HK-2 (cell line): Measurements from ENCODE around the gene UBE2V1.
A peak's percentile ranks its signal among the peaks of the same experiment; 100 is the strongest.
"Not testable (repeated sequence)": the region's sequence is repeated elsewhere in the genome, so short reads cannot be mapped to it uniquely, and the experiment has no call there.

Experiments used
- DNase-seq: peaks from one replicate; pipeline ENCODE4 v3.0.0-alpha.2; 2018; ENCODE audit not compliant: unreplicated experiment

Gene UBE2V1

GRCh38 chr20:50137702-50138101 is 24.8 kb upstream of the UBE2V1 start:
- not testable (repeated sequence) for DNase-seq

DNA sequence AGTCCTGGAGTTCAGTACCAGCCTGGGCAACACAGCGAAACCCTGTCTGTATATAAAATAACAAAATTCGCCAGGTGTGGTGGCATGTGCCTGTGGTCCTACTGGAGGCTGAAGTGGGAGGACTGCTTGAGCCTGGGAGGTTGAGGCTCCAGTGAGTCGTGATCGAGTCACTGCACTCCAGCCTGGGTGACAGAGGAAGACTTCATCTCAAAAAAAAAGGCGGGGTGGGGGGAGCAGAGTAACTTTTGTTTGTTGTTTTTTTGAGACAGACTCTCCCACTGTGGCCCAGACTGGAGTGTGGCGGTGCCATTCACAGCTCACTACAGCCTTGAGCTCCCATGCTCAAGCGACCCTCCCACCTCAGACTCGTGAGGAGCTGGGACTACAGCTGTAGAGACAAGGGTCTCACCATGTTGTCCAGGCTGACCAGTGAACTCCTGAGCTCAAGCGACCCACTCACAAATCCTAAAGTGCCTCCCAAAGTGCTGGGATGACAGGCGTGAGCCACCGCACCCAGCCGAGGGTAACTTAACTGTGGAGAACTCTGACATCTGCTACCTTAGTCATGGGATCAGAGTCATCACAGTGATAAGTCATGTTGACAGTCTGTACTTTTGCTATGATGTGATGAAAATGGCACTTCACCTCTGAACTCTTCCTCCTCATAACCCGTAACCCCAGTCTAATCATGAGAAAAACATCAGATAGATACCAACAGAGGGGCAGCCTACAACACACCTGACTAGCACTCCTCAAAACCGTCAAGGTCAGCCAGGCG is 24.1 kb upstream of the UBE2V1 start:
- DNase-seq, result no peak

GRCh38 chr20:50135157-50135556 is 22.2 kb upstream of the UBE2V1 start:
- not testable (repeated sequence) for DNase-seq

DNA sequence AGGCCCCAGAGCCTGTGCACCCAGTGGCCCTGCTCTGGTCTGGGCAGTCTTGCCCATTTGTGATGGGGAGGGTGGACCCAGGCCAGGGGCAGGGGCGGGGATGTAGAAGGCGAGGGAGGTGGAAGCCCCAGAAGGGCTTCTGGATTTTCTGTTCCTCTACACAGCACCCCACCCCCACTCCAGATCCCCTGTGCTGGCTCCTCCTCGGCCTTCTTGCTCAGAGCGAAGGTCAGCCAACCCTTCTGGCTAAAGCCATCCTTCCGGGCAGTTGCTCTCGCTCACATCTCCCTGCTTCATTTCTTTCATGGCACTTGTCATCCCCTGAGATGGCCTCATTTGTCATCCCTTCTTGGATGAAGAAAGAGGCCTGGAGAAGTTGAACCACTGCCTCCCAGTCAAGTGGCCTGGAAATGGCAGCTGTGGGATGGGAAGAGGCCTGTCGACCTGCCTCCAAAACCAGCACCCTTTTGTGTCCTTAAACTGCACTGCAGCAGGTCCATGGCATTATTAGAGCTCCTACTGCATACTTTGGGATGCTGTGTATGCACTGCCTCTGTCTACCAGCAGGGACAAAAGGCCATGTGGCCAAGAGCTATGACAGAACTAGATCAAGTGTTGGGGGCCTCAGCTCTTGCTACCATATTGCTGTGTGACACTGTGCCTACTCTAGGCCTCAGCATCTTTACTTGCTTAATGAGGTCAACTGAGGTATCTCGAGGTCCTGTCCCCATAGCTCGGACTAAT is 20.7 kb upstream of the UBE2V1 start:
- no peak for DNase-seq

DNA sequence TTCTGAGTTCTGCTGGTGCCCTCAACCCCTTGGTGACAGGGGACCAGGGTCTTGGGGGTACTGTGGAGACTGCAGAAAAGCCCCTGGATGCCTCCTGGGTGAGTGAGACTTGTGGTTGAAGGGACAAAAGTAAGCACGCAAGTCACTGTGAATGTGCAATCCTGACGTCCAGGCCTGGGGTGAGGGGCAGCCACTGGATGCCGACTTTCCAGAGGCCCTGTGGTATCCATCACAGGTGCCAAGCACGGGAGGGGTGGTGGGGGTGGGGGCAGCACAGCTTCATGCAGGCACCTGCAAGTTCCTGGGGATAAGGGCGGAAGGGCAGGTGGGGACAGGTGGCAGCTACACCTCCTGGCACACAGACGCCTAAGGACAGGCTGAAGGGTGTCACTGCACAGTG is 20.1 kb upstream of the UBE2V1 start:
- DNase-seq, result no peak

DNA sequence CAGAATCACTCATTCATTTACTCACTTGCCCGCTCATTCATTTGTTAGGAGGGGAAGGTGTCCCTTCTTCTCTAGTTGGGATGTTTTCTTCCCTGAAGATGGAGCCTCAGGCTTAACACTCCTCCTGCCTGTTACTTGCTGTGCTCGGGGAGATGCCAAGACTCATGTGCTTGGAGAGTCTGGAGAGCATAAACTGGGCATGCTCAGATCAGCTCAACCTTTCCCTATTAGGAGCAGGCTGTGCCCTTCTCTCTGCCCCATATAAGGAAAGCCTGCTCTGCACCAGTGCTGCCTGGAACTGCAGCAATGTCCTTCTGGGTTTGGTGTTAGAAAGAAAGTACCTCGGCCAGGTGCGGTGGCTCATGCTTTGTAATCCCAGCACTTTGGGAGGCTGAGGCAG is 18.0 kb upstream of the UBE2V1 start:
- no peak for DNase-seq

- DNase-seq, result no peak
Observed at GRCh38 chr20:50130356-50130723, 17.4 kb upstream of the UBE2V1 start.

GRCh38 chr20:50129662-50130355 is 16.9 kb upstream of the UBE2V1 start:
- no peak for DNase-seq

- no peak for DNase-seq
Observed at GRCh38 chr20:50128520-50128905, 15.6 kb upstream of the UBE2V1 start.

DNA sequence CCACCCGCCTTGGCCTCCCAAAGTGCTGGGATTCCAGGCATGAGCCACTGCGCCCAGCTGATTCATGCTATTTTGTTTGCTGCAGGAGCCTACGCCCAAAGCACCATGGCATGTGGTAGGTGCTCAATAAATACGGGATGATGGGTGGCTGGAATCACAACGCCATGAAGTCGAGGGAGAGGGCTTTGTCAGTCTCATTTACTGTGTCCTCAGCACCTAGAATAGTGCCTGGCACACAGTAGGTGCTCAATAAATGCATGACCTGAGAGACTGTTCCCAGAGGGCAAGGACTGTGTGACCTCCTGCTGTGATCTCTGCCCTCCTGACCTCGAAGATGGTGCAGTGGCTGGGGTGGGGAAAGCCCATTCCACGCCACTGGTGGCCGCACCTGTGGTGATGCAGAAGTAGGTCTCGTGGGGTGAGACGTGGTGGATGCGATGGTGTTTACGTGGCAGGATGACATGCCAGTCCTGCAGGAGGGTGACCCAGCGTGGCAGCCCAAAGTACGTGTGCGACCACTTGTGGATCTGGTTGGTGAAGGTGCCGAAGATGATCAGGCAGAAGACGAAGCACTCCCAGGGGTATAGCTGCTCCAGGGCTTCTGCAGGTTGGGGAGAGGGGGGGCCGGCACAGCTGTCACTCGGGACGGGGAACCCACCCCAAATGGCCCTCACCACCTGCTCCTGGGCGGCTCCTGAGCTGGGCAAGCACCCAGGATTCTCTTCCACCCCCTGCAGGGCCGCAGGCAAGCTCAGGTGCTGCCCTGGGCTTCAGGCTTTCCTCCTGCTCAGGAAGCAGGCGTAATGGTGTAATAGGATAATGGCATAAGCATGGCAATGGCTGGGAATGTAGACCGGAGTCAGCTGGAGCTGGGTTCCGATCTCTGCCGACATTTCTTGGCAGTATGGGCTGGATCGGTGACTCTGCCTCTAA is 14.9 kb upstream of the UBE2V1 start:
- no peak for DNase-seq

- peak; percentile 61 for DNase-seq
Observed at GRCh38 chr20:50126662-50127061, 13.7 kb upstream of the UBE2V1 start.

GRCh38 chr20:50125279-50125678 is 12.3 kb upstream of the UBE2V1 start:
- no peak for DNase-seq

GRCh38 chr20:50124496-50124895 is 11.5 kb upstream of the UBE2V1 start:
- no peak for DNase-seq

DNA sequence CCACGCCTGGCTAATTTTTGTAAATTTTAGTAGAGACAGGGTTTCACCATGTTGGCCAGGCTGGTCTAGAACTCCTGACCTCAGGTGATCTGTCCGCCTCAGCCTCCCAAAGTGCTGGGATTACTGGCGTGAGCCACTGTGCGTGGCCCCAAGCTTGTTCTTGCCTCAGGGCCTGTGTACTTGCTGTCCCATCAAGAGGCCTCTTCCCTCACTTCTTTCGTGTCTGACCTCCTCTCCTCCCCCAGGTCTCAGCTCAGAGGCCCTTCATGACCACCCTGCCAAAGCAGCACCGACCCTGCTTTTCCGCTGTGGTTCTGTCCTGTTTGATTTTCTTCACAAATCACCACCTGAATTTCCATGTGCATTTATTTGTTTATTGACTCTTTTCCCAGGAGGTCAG is 10.5 kb upstream of the UBE2V1 start:
- no peak for DNase-seq

GRCh38 chr20:50122763-50123162 is 9.8 kb upstream of the UBE2V1 start:
- DNase-seq, result no peak

DNA sequence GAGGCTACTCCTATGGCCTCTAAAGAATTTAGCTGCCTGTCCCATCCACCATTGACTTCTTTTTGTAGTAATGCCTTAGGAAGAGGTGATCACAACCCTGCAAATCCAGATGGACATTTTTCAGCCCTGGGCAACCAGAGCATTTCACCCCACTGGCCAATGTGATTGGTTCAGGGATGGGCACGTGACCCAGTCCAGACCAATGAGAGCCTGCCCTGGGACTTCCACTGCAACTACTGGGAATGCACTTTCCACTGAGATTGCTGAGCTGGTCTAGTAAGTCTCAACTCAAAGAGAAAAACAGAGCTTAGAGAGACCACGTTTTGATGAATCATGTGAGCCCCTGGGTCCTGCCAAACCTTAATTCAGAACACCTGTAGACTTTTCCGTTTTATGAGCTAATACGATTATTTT is 8.9 kb upstream of the UBE2V1 start:
- DNase-seq, result no peak

- peak; percentile 76 for DNase-seq
Observed at GRCh38 chr20:50120935-50121693, 8.2 kb upstream of the UBE2V1 start.

GRCh38 chr20:50118203-50118602 is 5.3 kb upstream of the UBE2V1 start:
- DNase-seq, result no peak

- DNase-seq, result no peak
Observed at GRCh38 chr20:50116368-50116999, 3.5 kb upstream of the UBE2V1 start.

DNA sequence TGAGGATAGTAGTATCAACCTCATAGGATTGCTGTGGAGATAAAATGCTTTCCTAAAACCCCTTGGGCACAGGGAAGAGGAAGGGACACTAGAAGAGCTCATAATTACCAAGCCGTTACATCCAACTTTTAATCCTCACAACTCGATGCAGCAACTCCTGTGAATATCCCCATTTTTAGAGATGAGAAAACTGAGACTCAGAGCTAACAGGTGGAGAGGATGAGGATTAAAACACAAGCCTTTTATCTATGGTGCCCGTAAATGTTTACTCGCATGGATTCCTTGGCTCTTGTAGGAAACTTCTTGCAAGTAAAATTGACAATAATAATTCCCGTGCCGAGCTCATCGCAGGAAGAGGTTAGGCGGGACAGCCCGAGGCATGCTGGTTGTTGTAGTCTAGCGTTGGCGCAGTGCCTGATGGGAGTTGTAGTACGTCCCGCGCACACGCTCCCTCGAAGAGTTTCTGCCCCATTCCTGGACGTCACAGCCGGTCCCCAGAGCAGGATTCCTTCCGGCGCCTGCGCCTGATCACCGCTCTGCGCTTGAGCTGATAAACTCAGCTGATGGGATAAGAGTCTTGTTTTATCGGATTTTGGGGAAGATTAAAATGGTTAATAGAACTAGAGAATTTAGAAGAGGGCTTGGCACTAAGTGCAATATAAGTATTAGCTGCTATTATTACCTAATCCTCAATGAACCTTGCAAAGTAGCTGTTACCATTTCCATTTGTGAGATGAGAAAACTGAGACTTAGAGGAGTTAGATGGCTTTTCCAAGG is 2.8 kb upstream of the UBE2V1 start:
- DNase-seq, result peak; percentile 94
